HepG2 (cell line): ENCODE results near the gene MISP3. TPM values are rescaled to one million over a fixed set of nuclear protein-coding genes. Genes with fewer than 3 reads are reported as not detected.

Source experiments
- ATAC-seq: fragments of 200-7000 bp; cut with Tn5 transposase; 3 replicates; pipeline ENCODE4 v1.9.1; 2020; ENCODE audit warnings: mild to moderate bottlenecking, moderate library complexity
- BruUV-seq: library from RNA; stranded (reverse); fragments of 400-500 nt; replicated peaks from 2 replicates; lab custom pipeline; 2021; lab: Mats Ljungman, UMichigan
- CTCF ChIA-PET: fragments of 300-600 bp; formaldehyde crosslinking; extraction: SDS; loops from one replicate; lab custom pipeline; 2021; ENCODE audit warnings: low total read pairs, inconsistent platforms, low intra/inter-chr PET ratio; lab: Yijun Ruan, JAX
- POLR2A ChIA-PET: fragments of 350-600 bp; sonication (Branson Sonifier 250); formaldehyde crosslinking; loops from one replicate; lab custom pipeline; 2020; ENCODE audit warnings: antibody characterized with exemption, inconsistent platforms; lab: Yijun Ruan, JAX
- DNase-seq: peaks from one replicate; pipeline ENCODE4 v3.0.0-alpha.2; 2015; ENCODE audit warnings: low spot score
- FAIRE-seq: peaks from 3 replicates; lab custom pipeline; 2011; peaks lifted over from hg19 to GRCh38; lab: Jason Lieb, UNC
- H2AFZ ChIP-seq: one replicate; pipeline ENCODE4 v1.6.1; 2011; ENCODE audit warnings: low read length, inconsistent platforms
- H3K27ac ChIP-seq: fragments of 300-600 bp; 3 replicates; pipeline ENCODE4 v1.8.0; 2011; ENCODE audit warnings: mixed run types, mild to moderate bottlenecking, mixed read lengths, low read length, inconsistent platforms; ENCODE audit not compliant: insufficient read depth; ENCODE audit errors: extremely low read length
- H3K27me3 ChIP-seq, 2 experiments: fragments of 200-600 bp in 1 of 2; 2 replicates in 1 of 2; 3 replicates in 1 of 2; pipeline versions ENCODE4 v1.6.0 to v1.8.0; 2011; ENCODE audit warnings: low read length in 2 of 2, mild to moderate bottlenecking in 2 of 2, moderate library complexity in 2 of 2, inconsistent platforms in 1 of 2; ENCODE audit not compliant: insufficient read depth in 2 of 2, control insufficient read depth in 1 of 2
- H3K36me3 ChIP-seq, 2 experiments: fragments of 200-600 bp in 1 of 2; replicated peaks in 1 of 2; 2 replicates in 1 of 2; 3 replicates in 1 of 2; pipeline versions ENCODE4 v1.5.1 to v1.8.0; 2011; ENCODE audit warnings: low read length in 2 of 2, inconsistent platforms in 1 of 2; ENCODE audit not compliant: insufficient read depth in 2 of 2, control insufficient read depth in 1 of 2
- H3K4me1 ChIP-seq: 2 replicates; pipeline ENCODE4 v1.5.1; 2012; ENCODE audit warnings: low read length, inconsistent platforms; ENCODE audit not compliant: insufficient read depth
- H3K4me2 ChIP-seq: 2 replicates; pipeline ENCODE4 v1.6.0; 2011; ENCODE audit warnings: low read depth, low read length, inconsistent platforms
- H3K4me3 ChIP-seq, 3 experiments: fragments of 200-600 bp in 1 of 3; sonication (generic), shearing (Covaris generic) in 1 of 3; replicated peaks in 1 of 3; 2 replicates each; pipeline ENCODE4 v1.5.1; 2011 to 2016; ENCODE audit warnings: low read length in 3 of 3, inconsistent platforms in 2 of 3, low read depth in 2 of 3, mild to moderate bottlenecking in 2 of 3, control low read depth in 1 of 3, mixed read lengths in 1 of 3; ENCODE audit not compliant: insufficient read depth in 1 of 3
- H3K79me2 ChIP-seq: one replicate; pipeline ENCODE4 v1.6.1; 2011; ENCODE audit warnings: low read length, inconsistent platforms; ENCODE audit not compliant: insufficient read depth
- H3K9ac ChIP-seq: 2 replicates; pipeline ENCODE4 v1.6.0; 2011; ENCODE audit warnings: mild to moderate bottlenecking, low read depth, low read length, inconsistent platforms; ENCODE audit not compliant: insufficient read depth
- H3K9me3 ChIP-seq: 2 replicates; pipeline ENCODE4 v1.5.1; 2012; ENCODE audit warnings: mild to moderate bottlenecking, low read length
- H4K20me1 ChIP-seq: 2 replicates; pipeline ENCODE4 v1.6.0; 2011; ENCODE audit warnings: inconsistent platforms, mild to moderate bottlenecking, low read length, moderate library complexity; ENCODE audit not compliant: insufficient read depth
- BCL3 ChIP-seq: sonication (generic); formaldehyde crosslinking; IDR thresholded peaks from 2 replicates; pipeline ENCODE4 v1.5.1; 2020; ENCODE audit warnings: mild to moderate bottlenecking, missing genetic modification reagents, moderate library complexity
- FOXA3 ChIP-seq: IDR thresholded peaks from 2 replicates; pipeline ENCODE4 v1.6.1; 2016; ENCODE audit warnings: missing genetic modification reagents, missing compliant biosample characterization
- FOXP4 ChIP-seq: sonication (generic); formaldehyde crosslinking; IDR thresholded peaks from 2 replicates; pipeline ENCODE4 v1.4.0; 2020; ENCODE audit warnings: missing genetic modification reagents
- GFI1 ChIP-seq: sonication (generic); formaldehyde crosslinking; IDR thresholded peaks from 2 replicates; pipeline ENCODE4 v1.5.0; 2020; ENCODE audit warnings: missing genetic modification reagents, mild to moderate bottlenecking, borderline replicate concordance
- MAF1 ChIP-seq: sonication (generic); formaldehyde crosslinking; IDR thresholded peaks from 2 replicates; pipeline ENCODE4 v1.5.0; 2020; ENCODE audit warnings: missing genetic modification reagents, borderline replicate concordance
- NFKB2 ChIP-seq: sonication (generic); formaldehyde crosslinking; IDR thresholded peaks from 2 replicates; pipeline ENCODE4 v1.4.0; 2020; ENCODE audit warnings: missing genetic modification reagents, borderline replicate concordance
- RBM39 ChIP-seq: fragments of 200-400 bp; formaldehyde crosslinking; IDR thresholded peaks from one replicate; pipeline ENCODE4 v1.6.1; 2018; ENCODE audit warnings: antibody characterized with exemption, mild to moderate bottlenecking, low read depth, low read length; ENCODE audit not compliant: poor library complexity, severe bottlenecking
- TAF1 ChIP-seq: sonication (generic); formaldehyde crosslinking; IDR thresholded peaks from 2 replicates; pipeline ENCODE4 v1.4.0; 2020; ENCODE audit warnings: missing genetic modification reagents
- TCF7L2 ChIP-seq: IDR thresholded peaks from 2 replicates; pipeline ENCODE4 v1.6.1; 2011; ENCODE audit warnings: mild to moderate bottlenecking, low read depth, low read length, moderate library complexity
- THAP7 ChIP-seq: sonication (generic); formaldehyde crosslinking; IDR thresholded peaks from 2 replicates; pipeline ENCODE4 v1.8.1; 2023; ENCODE audit warnings: mild to moderate bottlenecking, missing genetic modification reagents
- TOPORS ChIP-seq: sonication (generic); formaldehyde crosslinking; IDR thresholded peaks from 2 replicates; pipeline ENCODE4 v1.8.0; 2023; ENCODE audit warnings: mild to moderate bottlenecking, missing genetic modification reagents
- ZNF282 ChIP-seq: fragments of 450-650 bp; IDR thresholded peaks from 2 replicates; pipeline ENCODE4 v1.6.1; 2018; ENCODE audit not compliant: partially characterized antibody
- ZNF569 ChIP-seq: sonication (generic); formaldehyde crosslinking; IDR thresholded peaks from 2 replicates; pipeline ENCODE4 v1.5.0; 2020; ENCODE audit warnings: mild to moderate bottlenecking, missing genetic modification reagents, moderate library complexity, borderline replicate concordance
- ZNF644 ChIP-seq: IDR thresholded peaks from 2 replicates; pipeline ENCODE4 v1.6.1; 2016; ENCODE audit warnings: low read depth
- ZNF687 ChIP-seq: sonication (generic); formaldehyde crosslinking; IDR thresholded peaks from 2 replicates; pipeline ENCODE4 v1.5.1; 2020; ENCODE audit warnings: mild to moderate bottlenecking, missing genetic modification reagents, moderate library complexity
- ZSCAN21 ChIP-seq: sonication (generic); formaldehyde crosslinking; IDR thresholded peaks from 2 replicates; pipeline ENCODE4 v1.8.0; 2022; ENCODE audit warnings: mild to moderate bottlenecking, missing genetic modification reagents, moderate library complexity, borderline replicate concordance
- ZZZ3 ChIP-seq: sonication (generic); formaldehyde crosslinking; IDR thresholded peaks from 2 replicates; pipeline ENCODE4 v1.4.0; 2020; ENCODE audit warnings: missing genetic modification reagents, mild to moderate bottlenecking, borderline replicate concordance
- WGBS: methylation state at CpG from one replicate; pipeline ENCODE4 v1.1.6; 2017; ENCODE audit warnings: low lambda C conversion rate; 5-methylcytosine and 5-hydroxymethylcytosine counted together
- in situ Hi-C: cut with HindIII; loops from 2 replicates; pipeline ENCODE4 v1.10.0; 2017; ENCODE audit warnings: low pct_unique_long_range_greater_than_20kb; ENCODE audit not compliant: extremely low pct_ligation_motif_present
- intact Hi-C: fragments of 100-400 bp; cut with micrococcal nuclease; formaldehyde crosslinking; loops from one replicate; pipeline ENCODE4 v1.10.0; 2022; ENCODE audit not compliant: unreplicated experiment
- polyA plus RNA-seq, 8 experiments: library from polyadenylated mRNA; depleted of rRNA in 3 of 8; stranded (reverse) in 7 of 8; unstranded in 1 of 8; fragments of >200 nt; fragmentation: Illumina TruSeq in 4 of 8; extraction: Trizol in 4 of 8; gene quantifications; 2 replicates each; pipeline versions ENCODE4 v1.2.1 to v1.2.3, GENCODE V29; 2011 to 2016; ENCODE audit warnings: low read depth in 4 of 8, missing spikeins in 1 of 8, mixed read lengths in 1 of 8; ENCODE audit not compliant: insufficient read depth in 1 of 8
- total RNA-seq, 5 experiments: library from RNA; depleted of rRNA; stranded (reverse); fragments of >200 nt; fragmentation: Illumina TruSeq; extraction: Trizol; gene quantifications; 2 replicates each; pipeline ENCODE4 v1.2.3, GENCODE V29; 2016; ENCODE audit warnings: low read depth in 1 of 5

MISP3 gene
- total and polyA plus RNA-seq, 2 of the 13 experiments (the other 11 are each of a cell fraction or from before 2014, with no cell fraction given): 2.5 to 5.4 TPM

- POLR2A ChIA-PET: interaction anchor here (1.4 kb wide), 1 partner anchor 15 kb away, joined by 3 read pairs; no protein-coding TSS in a partner anchor
- no peak overlapping the region for H3K9ac ChIP-seq
- no peak overlapping the region for H3K4me2 ChIP-seq
- H3K4me1 ChIP-seq: peaks cover 32% of the 10 kb centered on the region
- CTCF ChIA-PET: no interaction called here
- H3K79me2 ChIP-seq: no peaks in the 10 kb centered on the region
- H3K27ac ChIP-seq: no peak overlapping the region
- no peak overlapping the region for H2AFZ ChIP-seq
- no peak overlapping the region for H3K4me3 ChIP-seq
- H4K20me1 ChIP-seq: no peaks in the 10 kb centered on the region
- FAIRE-seq (no peak), DNase-seq (no peak), ATAC-seq (no peak)
- intact Hi-C loops: no loop called here
- 83% methylated on average over 16 of the region's 19 CpGs for WGBS
- H3K9me3 ChIP-seq: no peaks in the 10 kb centered on the region
- in situ Hi-C loops: loop anchor here (25.0 kb wide), 1 partner anchor 295 kb away; the partner anchor contains the start of genes C19orf53 and MRI1
- BruUV-seq: no TSS peak
- no peaks in the 10 kb centered on the region for H3K27me3 ChIP-seq
- no peaks in the 10 kb centered on the region for H3K36me3 ChIP-seq
- TF ChIP-seq ZNF687 (CRISPR knock-in tag): no peak
- TF ChIP-seq FOXA3 (CRISPR knock-in tag): no peak
- no peak for TF ChIP-seq ZNF282
- no peak for TF ChIP-seq THAP7
- no peak for TF ChIP-seq ZNF569
- no peak for TF ChIP-seq RBM39
- no peak for TF ChIP-seq ZZZ3 (CRISPR knock-in tag)
- no peak for TF ChIP-seq TCF7L2
- TF ChIP-seq TAF1: no peak
- no peak for TF ChIP-seq BCL3 (CRISPR knock-in tag)
- TF ChIP-seq TOPORS (CRISPR knock-in tag): no peak
- no peak for TF ChIP-seq ZSCAN21 (CRISPR knock-in tag)
- TF ChIP-seq MAF1 (CRISPR knock-in tag): no peak
- no peak for TF ChIP-seq GFI1 (CRISPR knock-in tag)
- no peak for TF ChIP-seq FOXP4 (CRISPR knock-in tag)
- no peak for TF ChIP-seq NFKB2 (CRISPR knock-in tag)
- TF ChIP-seq ZNF644 (CRISPR knock-in tag): no peak
Observed at GRCh38 chr19:14056741-14057356, 15.7 kb upstream of the MISP3 start.
